Testis (tissue), 2 donors: ENCODE results near the gene ANKS6.

Source experiments
- CTCF ChIP-seq, 3 experiments: fragments of 450-650 bp in 2 of 3; fragments of 200-600 bp in 1 of 3; sonication (generic) in 1 of 3; IDR thresholded peaks; one replicate each; pipeline ENCODE4 v1.5.1; 2016 to 2019; ENCODE audit warnings: antibody characterized with exemption in 3 of 3, mild to moderate bottlenecking in 2 of 3, moderate library complexity in 1 of 3
- POLR2A ChIP-seq: fragments of 450-650 bp; IDR thresholded peaks from one replicate; pipeline ENCODE4 v1.6.1; 2017; ENCODE audit warnings: antibody characterized with exemption, mild to moderate bottlenecking, moderate library complexity

GRCh38 chr9:98791608-98792490 lies 4.5 kb downstream of the ANKS6 start:
- TF ChIP-seq CTCF (IDR thresholded peaks at IDR 0.05) (no peak), POLR2A (no peak)
